A549 (cell line): Measurements from ENCODE around the gene ZNF619. TPM values are rescaled to one million over a fixed set of nuclear protein-coding genes. Genes with fewer than 3 reads are reported as not detected.

Experiments used
- ATAC-seq, 2 experiments: fragments of 200-7000 bp in 1 of 2; fragments of >200 bp in 1 of 2; cut with Nextera tagmentation in 1 of 2; cut with Tn5 transposase in 1 of 2; 3 replicates each; pipeline versions ENCODE4 v1.8.0 to v1.9.1; 2018 to 2020; ENCODE audit warnings: mild to moderate bottlenecking in 1 of 2, moderate library complexity in 1 of 2
- CTCF ChIA-PET: fragments of 300-600 bp; sonication (Branson Sonifier 250); formaldehyde crosslinking; extraction: SDS; loops from one replicate; lab custom pipeline; 2021; ENCODE audit warnings: antibody characterized with exemption, inconsistent platforms; lab: Yijun Ruan, JAX
- POLR2A ChIA-PET: fragments of 350-600 bp; formaldehyde crosslinking; extraction: SDS; loops from one replicate; lab custom pipeline; 2021; ENCODE audit warnings: antibody characterized with exemption, inconsistent platforms; lab: Yijun Ruan, JAX
- DNase-seq, 2 experiments: peaks; one replicate each; pipeline versions ENCODE4 v3.0.0 to v3.0.0-alpha.2; 2011 to 2016; ENCODE audit warnings: low read depth in 1 of 2, low spot score in 1 of 2
- FAIRE-seq: peaks from 2 replicates; lab custom pipeline; 2011; peaks lifted over from hg19 to GRCh38; lab: Jason Lieb, UNC
- H3K27ac ChIP-seq, 2 experiments: fragments of >200 bp; sonication (Bioruptor Twin); formaldehyde crosslinking; 3 replicates each; pipeline ENCODE4 v1.5.1; 2016 to 2017
- H3K4me1 ChIP-seq: fragments of >200 bp; sonication (Bioruptor Twin); formaldehyde crosslinking; 3 replicates; pipeline ENCODE4 v1.6.1; 2016
- H3K4me2 ChIP-seq: fragments of >200 bp; sonication (Bioruptor Twin); formaldehyde crosslinking; 3 replicates; pipeline ENCODE4 v1.6.1; 2016
- H3K4me3 ChIP-seq: fragments of >200 bp; sonication (Bioruptor Twin); formaldehyde crosslinking; 3 replicates; pipeline ENCODE4 v1.5.1; 2016
- H3K9me3 ChIP-seq: fragments of >200 bp; sonication (Bioruptor Twin); formaldehyde crosslinking; 3 replicates; pipeline ENCODE4 v1.6.1; 2016
- CBX8 ChIP-seq: fragments of 200-600 bp; sonication (generic); IDR thresholded peaks from 2 replicates; pipeline ENCODE4 v1.6.1; 2016
- CEBPB ChIP-seq, 2 experiments: fragments of >200 bp in 1 of 2; sonication (Bioruptor Twin) in 1 of 2; formaldehyde crosslinking in 1 of 2; IDR thresholded peaks; 2 replicates each; pipeline ENCODE4 v1.6.1; 2012 to 2016
- CHD2 ChIP-seq: fragments of 150-350 bp; IDR thresholded peaks from 2 replicates; pipeline ENCODE4 v1.6.1; 2014; ENCODE audit warnings: low read length; ENCODE audit not compliant: partially characterized antibody
- EHMT2 ChIP-seq: fragments of 200-600 bp; sonication (generic); IDR thresholded peaks from 2 replicates; pipeline ENCODE4 v1.6.1; 2016; ENCODE audit warnings: antibody characterized with exemption, low read depth, mild to moderate bottlenecking, moderate library complexity
- EP300 ChIP-seq, 2 experiments: fragments of >200 bp; sonication (Bioruptor Twin); formaldehyde crosslinking; IDR thresholded peaks; 2 replicates in 1 of 2; 3 replicates in 1 of 2; pipeline ENCODE4 v1.6.1; 2016 to 2017
- ESRRA ChIP-seq: fragments of 150-350 bp; IDR thresholded peaks from 2 replicates; pipeline ENCODE4 v1.6.1; 2014; ENCODE audit warnings: mild to moderate bottlenecking, low read length, borderline replicate concordance
- FOSL2 ChIP-seq, 2 experiments: fragments of 450-650 bp in 1 of 2; fragments of >200 bp in 1 of 2; sonication (Bioruptor Twin) in 1 of 2; formaldehyde crosslinking; IDR thresholded peaks; 2 replicates each; pipeline versions ENCODE4 v1.5.0 to v1.6.1; 2016 to 2020; ENCODE audit warnings: mild to moderate bottlenecking in 1 of 2, moderate library complexity in 1 of 2
- FOXS1 ChIP-seq: fragments of 250-450 bp; sonication (Bioruptor Pico); IDR thresholded peaks from 2 replicates; pipeline ENCODE4 v1.5.0; 2020; ENCODE audit warnings: mild to moderate bottlenecking, moderate library complexity
- HDAC2 ChIP-seq: fragments of 200-600 bp; sonication (generic); IDR thresholded peaks from 2 replicates; pipeline ENCODE4 v1.6.1; 2016
- HOXB5 ChIP-seq: fragments of 250-450 bp; sonication (Bioruptor Pico); IDR thresholded peaks from 2 replicates; pipeline ENCODE4 v1.5.0; 2020; ENCODE audit warnings: mild to moderate bottlenecking, moderate library complexity
- JUN ChIP-seq, 2 experiments: fragments of >200 bp; sonication (Bioruptor Twin); formaldehyde crosslinking; IDR thresholded peaks; 2 replicates in 1 of 2; 3 replicates in 1 of 2; pipeline ENCODE4 v1.6.1; 2016 to 2017
- KDM1A ChIP-seq: fragments of 200-600 bp; sonication (generic); IDR thresholded peaks from 2 replicates; pipeline ENCODE4 v1.6.1; 2016; ENCODE audit warnings: low read depth, mild to moderate bottlenecking
- MAZ ChIP-seq: fragments of 150-350 bp; IDR thresholded peaks from 2 replicates; pipeline ENCODE4 v1.6.1; 2014; ENCODE audit warnings: antibody characterized with exemption, low read depth, low read length, borderline replicate concordance
- NR3C1 ChIP-seq: fragments of >200 bp; sonication (Bioruptor Twin); formaldehyde crosslinking; IDR thresholded peaks from 3 replicates; pipeline ENCODE4 v1.6.1; 2017
- POLR2AphosphoS2 ChIP-seq: conservative IDR thresholded peaks from 2 replicates; pipeline ENCODE4 v1.6.1; 2012; ENCODE audit warnings: low read length, improper control_type of control experiment, inconsistent platforms
- RCOR1 ChIP-seq: fragments of 150-350 bp; IDR thresholded peaks from 2 replicates; pipeline ENCODE4 v1.6.1; 2014; ENCODE audit warnings: antibody characterized with exemption, low read length, low read depth
- RFX5 ChIP-seq: fragments of 450-650 bp; IDR thresholded peaks from 2 replicates; pipeline ENCODE4 v1.7.1; 2014; ENCODE audit warnings: antibody characterized with exemption, mild to moderate bottlenecking, moderate library complexity
- RNF2 ChIP-seq: fragments of 200-600 bp; sonication (generic); IDR thresholded peaks from 2 replicates; pipeline ENCODE4 v1.6.1; 2016; ENCODE audit warnings: low read depth, mild to moderate bottlenecking, antibody characterized with exemption, moderate library complexity, borderline replicate concordance
- ZC3H11A ChIP-seq: fragments of 450-650 bp; IDR thresholded peaks from 2 replicates; pipeline ENCODE4 v1.6.1; 2014; ENCODE audit warnings: antibody characterized with exemption, mild to moderate bottlenecking
- WGBS: methylation state at CpG from one replicate; pipeline ENCODE4 v1.1.6; 2017; ENCODE audit errors: missing lambda C conversion rate; 5-methylcytosine and 5-hydroxymethylcytosine counted together
- polyA plus RNA-seq, 4 experiments: library from polyadenylated mRNA; depleted of rRNA in 3 of 4; stranded (reverse); fragments of >200 nt; fragmentation: RNase III in 1 of 4; extraction: RNeasy Plus Mini Kit Qiagen cat#74134 plus additional on column Dnase treatment in 1 of 4; gene quantifications; 2 replicates in 3 of 4; 3 replicates in 1 of 4; pipeline ENCODE4 v1.2.3, GENCODE V29; 2011 to 2017
- TF ChIP-seq, protein P1 (sequence below): fragments of 250-450 bp; sonication (Bioruptor Pico); IDR thresholded peaks from 2 replicates; pipeline ENCODE4 v1.5.0; 2020; ENCODE audit warnings: low read depth, mild to moderate bottlenecking, moderate library complexity
- TF ChIP-seq, protein P2 (sequence below): IDR thresholded peaks from 2 replicates; pipeline ENCODE4 v1.6.1; 2012
- TF ChIP-seq, protein P3 (sequence below): IDR thresholded peaks from 2 replicates; pipeline ENCODE4 v1.6.1; 2012
- TF ChIP-seq, protein P4 (sequence below): fragments of >200 bp; sonication (Bioruptor Twin); formaldehyde crosslinking; IDR thresholded peaks from 3 replicates; pipeline ENCODE4 v1.5.1; 2016

ZNF619 gene
- polyA plus RNA-seq, 2 of the 4 experiments (the other 2 are of a cell fraction) = 2.2 to 4.1 TPM

DNA sequence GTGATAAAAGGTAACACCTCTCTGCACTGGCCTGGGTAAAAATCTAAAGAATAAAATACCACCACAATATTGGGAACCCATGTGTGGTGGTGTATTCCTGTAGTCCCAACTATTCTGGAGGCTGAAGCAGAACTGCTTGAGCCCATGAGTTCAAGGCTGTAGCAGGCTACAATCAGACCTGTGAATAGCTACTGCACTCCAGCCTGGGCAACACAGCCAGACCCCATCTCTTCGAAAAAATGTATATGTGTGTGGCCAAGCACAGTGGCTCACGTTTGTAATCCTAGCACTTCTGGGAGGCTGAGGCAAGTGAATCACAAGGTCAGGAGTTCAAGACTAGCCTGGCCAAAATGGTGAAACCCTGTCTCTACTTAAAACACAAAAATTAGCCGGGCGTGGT lies 21.6 kb upstream of the ZNF619 start (continued):
- TF ChIP-seq, protein P1, sequence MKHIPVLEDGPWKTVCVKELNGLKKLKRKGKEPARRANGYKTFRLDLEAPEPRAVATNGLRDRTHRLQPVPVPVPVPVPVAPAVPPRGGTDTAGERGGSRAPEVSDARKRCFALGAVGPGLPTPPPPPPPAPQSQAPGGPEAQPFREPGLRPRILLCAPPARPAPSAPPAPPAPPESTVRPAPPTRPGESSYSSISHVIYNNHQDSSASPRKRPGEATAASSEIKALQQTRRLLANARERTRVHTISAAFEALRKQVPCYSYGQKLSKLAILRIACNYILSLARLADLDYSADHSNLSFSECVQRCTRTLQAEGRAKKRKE (CRISPR knock-in tag) = no peak

DNA sequence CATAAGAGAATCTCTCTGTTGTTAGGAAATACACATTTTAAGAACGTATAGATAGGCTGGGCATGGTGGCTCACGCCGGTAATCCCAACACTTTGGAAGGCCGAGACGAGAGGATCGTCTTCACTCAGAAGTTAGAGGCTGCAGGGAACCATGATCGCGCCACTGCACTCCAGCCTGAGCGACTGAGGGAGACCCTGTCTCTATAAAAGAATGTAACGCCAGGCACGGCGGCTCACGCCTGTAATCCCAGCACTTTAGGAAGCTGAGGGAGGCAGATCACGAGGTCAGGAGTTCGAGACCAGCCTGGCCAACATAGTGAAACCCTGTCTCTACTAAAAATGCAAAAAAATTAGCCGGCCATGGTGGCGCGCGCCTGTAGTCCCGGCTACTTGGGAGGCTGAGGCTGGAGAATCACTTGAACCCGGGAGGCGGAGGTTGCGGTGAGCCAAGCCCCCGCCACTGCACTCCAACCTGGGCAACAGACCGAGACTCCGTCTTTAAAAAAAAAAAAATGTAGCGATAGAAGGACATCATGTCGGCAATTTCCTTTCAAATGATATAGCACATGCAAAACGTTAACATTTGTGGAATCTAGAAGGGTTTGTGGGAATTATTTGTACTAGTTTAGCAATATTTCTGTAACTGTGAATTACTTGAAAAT lies 20.5 kb upstream of the ZNF619 start:
- WGBS = 60% methylated on average over 29 of the region's 29 CpGs
- TF ChIP-seq NR3C1 = no peak
- TF ChIP-seq RCOR1 = no peak
- TF ChIP-seq HDAC2 = no peak
- TF ChIP-seq FOSL2 (IDR thresholded peaks at IDR 0.05) = no peak
- TF ChIP-seq FOSL2 (CRISPR knock-in tag; IDR thresholded peaks at IDR 0.05) = no peak
- no peak for TF ChIP-seq FOXS1 (CRISPR knock-in tag)
- TF ChIP-seq, protein P1 (CRISPR knock-in tag) = no peak
- TF ChIP-seq, all 56 proteins: peak for 0
- ATAC-seq (no peak), DNase-seq (no peak), FAIRE-seq (no peak)
- Histone ChIP-seq H3K4me2 (peak overlapping the region; percentile 90), H3K27ac (peak overlapping the region; percentile 93 to 99), H3K4me3 (peak overlapping the region; percentile 93), H3K4me1 (peaks cover 35% of the 10 kb centered on the region), H3K9me3 (no peaks in the 10 kb centered on the region)
- CTCF ChIA-PET = no interaction called here
- POLR2A ChIA-PET = interaction anchor here (0.7 to 1.4 kb wide), 4 partner anchors 21 to 746 kb away, joined by 3 to 7 read pairs (median 6); partner anchors contain the start of genes ZNF619, ZNF620 and ZNF621

DNA sequence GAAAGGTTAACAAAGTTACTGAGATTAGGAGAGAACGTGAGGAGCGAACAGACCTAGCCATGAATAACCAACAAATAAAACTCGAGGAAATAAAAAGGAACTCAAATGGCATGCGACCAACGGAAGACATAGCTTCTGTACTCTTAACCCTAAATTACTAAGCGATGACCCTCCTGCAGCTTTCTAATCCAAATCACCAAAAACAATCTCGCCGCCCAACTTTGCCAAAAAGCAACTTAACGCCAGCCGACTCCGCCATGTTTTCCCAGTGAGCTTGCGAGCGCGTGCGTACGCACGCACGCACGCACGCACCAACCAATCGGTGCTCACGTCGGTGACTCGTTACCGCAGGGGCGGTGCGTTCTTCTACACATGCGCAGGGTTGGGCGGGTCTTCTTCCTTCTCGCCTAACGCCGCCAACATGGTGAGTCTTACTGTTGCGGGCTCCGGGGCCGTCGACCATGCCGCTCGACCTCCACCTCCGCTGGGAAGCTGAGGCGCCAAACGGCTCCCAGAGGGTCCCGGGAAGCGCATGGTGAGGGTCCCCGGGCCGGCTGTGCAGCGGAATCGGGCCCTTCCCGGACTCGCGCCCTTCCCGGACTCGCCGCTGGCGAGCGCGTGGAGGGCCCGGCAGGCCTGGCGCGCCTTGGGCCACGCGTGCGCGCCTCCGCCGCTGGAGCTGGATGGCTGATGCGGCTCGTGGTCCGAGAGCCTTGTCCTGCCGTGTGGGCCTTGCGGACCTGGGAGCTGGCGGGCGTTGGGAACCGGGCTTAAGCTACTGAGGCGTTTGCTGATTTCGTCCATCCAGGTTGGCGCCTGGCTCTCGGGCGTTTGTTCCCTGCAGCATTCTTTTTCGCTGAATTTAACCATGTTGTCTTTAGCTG lies 19.7 kb upstream of the ZNF619 start, which contains the start of gene RPL14:
TSS of gene RPL14 (plus strand) at position 400 of the 884 bp plus-strand sequence. CDS start at position 533, 133 bp downstream.
- Histone ChIP-seq H3K4me1 (peaks cover 31% of the 10 kb centered on the region), H3K4me2 (peak within 1 kb of the TSS; percentile 91), H3K27ac (peak within 1 kb of the TSS; percentile 93 to 99), H3K9me3 (no peaks in the 10 kb centered on the region), H3K4me3 (peak within 1 kb of the TSS; percentile 93)
- POLR2A ChIA-PET = interaction anchor here (0.6 to 1.4 kb wide), 5 partner anchors 20 to 745 kb away, joined by 3 to 7 read pairs (median 5); partner anchors contain the start of genes ZNF619, ZNF620 and ZNF621
- ATAC-seq (peak; percentile 80 to 87), DNase-seq (peak; percentile 76 to 95), FAIRE-seq (no peak)
- CTCF ChIA-PET = no interaction called here
- WGBS = under 1% methylated on average over 24 of the region's 79 CpGs
- TF ChIP-seq, protein P2, sequence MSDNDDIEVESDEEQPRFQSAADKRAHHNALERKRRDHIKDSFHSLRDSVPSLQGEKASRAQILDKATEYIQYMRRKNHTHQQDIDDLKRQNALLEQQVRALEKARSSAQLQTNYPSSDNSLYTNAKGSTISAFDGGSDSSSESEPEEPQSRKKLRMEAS = peak; percentile 94
- TF ChIP-seq FOSL2 (IDR thresholded peaks at IDR 0.05) = no peak
- no peak for TF ChIP-seq FOSL2 (CRISPR knock-in tag; IDR thresholded peaks at IDR 0.05)
- no peak for TF ChIP-seq CHD2
- no peak for TF ChIP-seq KDM1A
- no peak for TF ChIP-seq HOXB5 (CRISPR knock-in tag)
- TF ChIP-seq MAZ = no peak
- no peak for TF ChIP-seq EP300 (IDR thresholded peaks at IDR 0.05)
- peak; percentile 82 to 93 for TF ChIP-seq JUN (IDR thresholded peaks at IDR 0.05)
- no peak for TF ChIP-seq CBX8
- no peak for TF ChIP-seq CEBPB (IDR thresholded peaks at IDR 0.05)
- no peak for TF ChIP-seq RNF2
- no peak for TF ChIP-seq ESRRA
- TF ChIP-seq, protein P3, sequence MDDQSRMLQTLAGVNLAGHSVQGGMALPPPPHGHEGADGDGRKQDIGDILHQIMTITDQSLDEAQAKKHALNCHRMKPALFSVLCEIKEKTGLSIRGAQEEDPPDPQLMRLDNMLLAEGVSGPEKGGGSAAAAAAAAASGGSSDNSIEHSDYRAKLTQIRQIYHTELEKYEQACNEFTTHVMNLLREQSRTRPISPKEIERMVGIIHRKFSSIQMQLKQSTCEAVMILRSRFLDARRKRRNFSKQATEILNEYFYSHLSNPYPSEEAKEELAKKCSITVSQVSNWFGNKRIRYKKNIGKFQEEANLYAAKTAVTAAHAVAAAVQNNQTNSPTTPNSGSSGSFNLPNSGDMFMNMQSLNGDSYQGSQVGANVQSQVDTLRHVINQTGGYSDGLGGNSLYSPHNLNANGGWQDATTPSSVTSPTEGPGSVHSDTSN = no peak
- no peak for TF ChIP-seq EHMT2
- no peak for TF ChIP-seq POLR2AphosphoS2
- TF ChIP-seq ZC3H11A = no peak
- no peak for TF ChIP-seq RFX5
- TF ChIP-seq, protein P4, sequence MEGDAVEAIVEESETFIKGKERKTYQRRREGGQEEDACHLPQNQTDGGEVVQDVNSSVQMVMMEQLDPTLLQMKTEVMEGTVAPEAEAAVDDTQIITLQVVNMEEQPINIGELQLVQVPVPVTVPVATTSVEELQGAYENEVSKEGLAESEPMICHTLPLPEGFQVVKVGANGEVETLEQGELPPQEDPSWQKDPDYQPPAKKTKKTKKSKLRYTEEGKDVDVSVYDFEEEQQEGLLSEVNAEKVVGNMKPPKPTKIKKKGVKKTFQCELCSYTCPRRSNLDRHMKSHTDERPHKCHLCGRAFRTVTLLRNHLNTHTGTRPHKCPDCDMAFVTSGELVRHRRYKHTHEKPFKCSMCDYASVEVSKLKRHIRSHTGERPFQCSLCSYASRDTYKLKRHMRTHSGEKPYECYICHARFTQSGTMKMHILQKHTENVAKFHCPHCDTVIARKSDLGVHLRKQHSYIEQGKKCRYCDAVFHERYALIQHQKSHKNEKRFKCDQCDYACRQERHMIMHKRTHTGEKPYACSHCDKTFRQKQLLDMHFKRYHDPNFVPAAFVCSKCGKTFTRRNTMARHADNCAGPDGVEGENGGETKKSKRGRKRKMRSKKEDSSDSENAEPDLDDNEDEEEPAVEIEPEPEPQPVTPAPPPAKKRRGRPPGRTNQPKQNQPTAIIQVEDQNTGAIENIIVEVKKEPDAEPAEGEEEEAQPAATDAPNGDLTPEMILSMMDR = no peak
- TF ChIP-seq HDAC2 = no peak
